ENCODE measurements around the gene RAB21.

RAB21 gene, protein sequence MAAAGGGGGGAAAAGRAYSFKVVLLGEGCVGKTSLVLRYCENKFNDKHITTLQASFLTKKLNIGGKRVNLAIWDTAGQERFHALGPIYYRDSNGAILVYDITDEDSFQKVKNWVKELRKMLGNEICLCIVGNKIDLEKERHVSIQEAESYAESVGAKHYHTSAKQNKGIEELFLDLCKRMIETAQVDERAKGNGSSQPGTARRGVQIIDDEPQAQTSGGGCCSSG

DNA sequence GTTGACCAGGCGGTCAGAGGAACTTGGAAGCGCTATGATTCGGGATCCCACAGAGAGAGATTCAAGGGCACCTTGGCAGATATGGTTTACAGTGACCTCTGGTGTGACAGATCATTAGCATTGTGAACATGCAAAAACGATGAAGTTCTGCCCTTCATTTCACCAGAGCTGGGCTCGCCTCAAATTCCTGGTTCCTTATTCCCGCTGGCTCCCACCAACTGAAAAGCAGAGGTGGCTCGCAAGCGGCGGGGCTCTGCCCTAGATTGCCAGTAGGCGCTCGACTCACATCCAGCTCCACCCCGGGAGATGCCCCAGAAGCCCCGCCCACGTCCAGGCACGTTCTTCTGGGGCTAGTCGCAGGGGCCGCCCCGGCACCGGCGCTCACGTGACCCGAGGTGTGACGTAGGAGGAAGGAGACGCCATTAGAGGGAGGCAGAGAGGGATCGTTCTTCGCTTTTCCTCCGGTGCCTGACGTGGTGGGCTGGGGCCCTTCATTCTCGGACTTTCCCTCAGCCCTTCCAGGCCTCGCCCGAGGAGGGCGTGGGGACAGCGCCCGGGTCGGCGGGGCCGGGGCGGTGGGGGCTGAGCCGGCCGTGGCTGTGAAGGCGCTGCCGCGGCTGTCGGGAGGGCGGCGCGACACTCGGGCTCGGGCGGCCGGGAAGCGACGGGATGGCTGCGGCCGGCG is at the start of gene RAB21:
Gene RAB21 (plus strand): TSS at position 403 of the 685 bp plus-strand sequence. CDS start 267 bp downstream, at position 670.
- peak; percentile 99 for DNase-seq

DNA sequence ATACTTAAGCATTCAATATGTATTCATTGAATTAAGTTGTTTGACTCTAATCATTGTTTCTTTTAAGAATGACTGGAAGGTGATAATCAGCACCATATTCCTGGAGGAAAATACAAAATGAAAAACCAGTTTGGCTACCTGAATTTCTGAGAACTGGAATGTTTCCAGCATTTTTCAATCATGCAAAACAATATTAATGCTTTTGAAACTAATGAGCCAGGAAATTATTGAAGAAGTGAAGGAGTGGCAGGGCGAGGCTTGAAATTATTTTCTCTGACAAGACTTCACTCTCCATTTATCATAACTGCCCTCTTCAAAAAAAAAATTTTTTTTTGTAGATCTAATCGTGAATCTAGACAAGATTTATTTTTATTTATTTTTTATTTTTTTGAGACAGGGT is 49.7 kb upstream of the RAB21 start:
- DNase-seq, result no peak

DNA sequence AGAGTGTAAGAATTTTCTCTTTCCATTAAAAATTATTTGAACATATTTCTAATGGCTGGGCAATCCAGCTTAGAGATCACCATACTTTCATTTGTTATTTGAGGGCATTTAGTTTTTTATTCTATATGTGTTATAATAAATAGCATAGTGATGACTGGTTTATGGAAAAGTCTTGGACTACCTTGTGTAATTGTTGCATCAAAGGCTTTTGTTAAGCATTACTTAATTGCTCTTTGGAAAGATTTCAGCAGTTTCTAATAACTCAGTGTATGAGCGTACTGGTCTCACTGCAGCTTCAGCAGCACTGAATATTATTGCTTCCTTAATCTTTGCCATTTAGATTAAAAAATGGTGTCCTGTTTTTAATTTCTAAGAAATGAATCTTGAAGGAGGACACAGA is 46.0 kb upstream of the RAB21 start:
- DNase-seq, result no peak

DNA sequence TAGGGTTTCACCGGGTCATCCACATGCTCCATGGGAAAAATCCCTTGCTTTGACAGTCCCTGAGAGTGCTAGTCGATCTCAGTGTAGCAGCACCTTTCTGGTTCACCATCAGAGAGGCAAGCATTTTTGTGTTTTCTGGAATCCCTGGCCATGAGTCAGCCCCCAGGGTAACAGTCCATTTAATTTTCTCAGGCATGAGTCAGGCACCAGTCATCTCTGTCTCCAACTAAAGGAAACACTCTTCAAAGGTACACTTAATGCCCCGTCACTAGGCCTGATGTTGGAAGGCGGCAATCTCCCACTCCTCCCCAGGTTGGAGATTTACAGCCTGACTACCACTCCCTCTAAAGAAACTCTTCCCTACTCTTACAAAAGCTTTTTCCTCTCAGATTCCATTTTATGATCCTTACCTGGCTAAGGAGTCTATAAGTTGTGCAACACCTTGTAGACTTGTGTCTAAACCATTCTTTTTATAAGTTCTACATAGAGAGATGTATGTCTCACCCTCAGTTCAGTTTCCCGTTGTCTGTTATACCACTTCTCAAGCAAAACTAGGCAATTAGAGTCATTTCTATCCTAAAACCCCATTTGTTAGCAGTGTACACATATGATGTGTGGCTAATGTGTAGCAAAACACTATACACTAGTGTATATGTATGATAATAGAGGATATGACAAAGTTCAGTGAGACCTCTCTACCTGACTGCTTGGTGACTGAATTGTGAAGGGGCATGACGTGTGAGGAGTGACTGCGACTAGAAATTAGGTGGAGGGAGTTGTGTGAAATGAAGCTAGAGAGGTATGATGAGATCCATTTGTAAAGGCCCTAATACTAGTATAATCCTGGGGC is 44.2 kb upstream of the RAB21 start:
- peak; percentile 9 for DNase-seq

DNA sequence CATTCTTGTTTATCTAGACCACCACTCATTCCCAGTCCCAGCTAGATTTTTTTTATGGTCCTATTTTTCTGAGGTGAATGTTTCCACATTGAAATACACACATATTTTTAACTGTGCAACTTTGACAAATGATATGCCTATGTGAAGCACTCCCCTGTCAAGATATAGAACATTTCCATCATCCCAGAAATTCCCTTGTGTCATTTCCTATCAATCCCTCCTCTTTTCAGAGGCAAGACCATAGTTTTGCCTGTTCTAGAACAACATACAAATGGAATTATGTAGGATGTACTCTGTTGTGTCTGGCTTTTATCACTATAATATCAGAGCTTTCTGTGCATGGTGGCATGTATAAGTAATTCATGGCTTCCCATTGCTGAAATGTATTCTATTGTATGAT is 36.1 kb upstream of the RAB21 start:
- DNase-seq, result no peak

DNA sequence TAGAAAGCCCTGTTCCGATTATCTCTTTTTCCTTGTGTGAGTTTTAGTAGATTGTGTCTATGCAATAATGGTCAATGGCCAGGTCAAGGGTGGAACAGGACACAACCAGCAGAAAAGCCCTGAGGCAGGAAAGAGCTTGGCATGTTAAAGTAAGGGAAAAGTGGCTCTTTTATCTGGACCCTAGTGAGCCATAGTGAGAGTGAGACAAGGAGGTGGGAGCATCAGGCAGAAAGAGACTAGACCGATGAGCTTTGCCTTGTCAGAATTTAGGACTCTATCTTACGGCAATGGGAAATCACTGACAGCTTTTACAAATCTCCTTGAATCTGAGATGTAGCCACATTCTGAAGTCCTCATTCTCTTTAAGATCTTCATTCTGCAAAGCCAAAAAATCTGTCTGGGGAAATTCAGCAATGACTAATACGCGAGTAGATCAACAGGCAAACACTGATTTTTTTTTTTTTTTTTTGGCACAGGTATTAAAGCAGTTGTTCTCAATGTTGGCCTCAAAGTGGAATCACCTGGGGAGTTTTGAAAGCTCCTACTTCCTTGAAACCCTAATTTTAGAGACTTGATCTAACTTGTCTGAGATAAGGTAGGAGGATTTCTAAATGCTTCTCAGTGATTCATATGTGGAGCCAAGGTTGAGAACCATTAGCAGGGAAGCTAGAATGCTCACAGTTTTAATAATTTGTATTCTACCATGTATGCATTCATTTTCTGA is 34.9 kb upstream of the RAB21 start:
- no peak for DNase-seq

DNA sequence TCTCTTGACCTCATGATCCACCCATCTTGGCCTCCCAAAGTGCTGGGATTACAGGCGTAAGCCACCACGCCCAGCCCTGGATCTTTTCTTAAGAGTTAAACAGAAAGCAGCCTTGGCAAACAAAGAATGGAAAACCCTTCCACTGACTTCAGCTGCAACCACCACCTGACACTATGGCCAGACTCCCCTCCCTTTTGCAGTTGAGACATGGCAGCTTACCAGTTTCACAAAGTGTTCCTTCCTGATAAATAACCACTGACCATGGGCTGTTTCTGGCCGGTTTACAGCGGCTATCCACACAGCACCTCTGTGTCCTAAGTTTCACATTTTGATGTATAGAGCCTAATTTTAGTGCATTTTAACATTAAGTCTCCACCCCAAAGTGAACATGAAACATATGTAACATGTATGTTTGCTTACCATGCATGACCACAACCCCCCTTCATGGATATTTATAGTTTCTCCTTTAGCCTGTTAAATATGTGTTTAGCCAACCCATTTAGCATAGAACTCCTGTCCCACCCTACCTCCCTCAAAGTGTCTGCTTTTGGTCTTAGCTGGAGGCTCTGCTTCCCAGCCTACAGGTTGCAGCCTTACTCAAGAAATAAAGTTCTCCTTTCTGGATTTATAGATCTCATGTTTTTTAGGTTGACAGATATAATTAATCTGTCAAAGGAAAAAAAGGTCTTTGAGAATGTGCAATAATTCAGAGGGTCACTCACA is 32.7 kb upstream of the RAB21 start:
- DNase-seq, result no peak

DNA sequence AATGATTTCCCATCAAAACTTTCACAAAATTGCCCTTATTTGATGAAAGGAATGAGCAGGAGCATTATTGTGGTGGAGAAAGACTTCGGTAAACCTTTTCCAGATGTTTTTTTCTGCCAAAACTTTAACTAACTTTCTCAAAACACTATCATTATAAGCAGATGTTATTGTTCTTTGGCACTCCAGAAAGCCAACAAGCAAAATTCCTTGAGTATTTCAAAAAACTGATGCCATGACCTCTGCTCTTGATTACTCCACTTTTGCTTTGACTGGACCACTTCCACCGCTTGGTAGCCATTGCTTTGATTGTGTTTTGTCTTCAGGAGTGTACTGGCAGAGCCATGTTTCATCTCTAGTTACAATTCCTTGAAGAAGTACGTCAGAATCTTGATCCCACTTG is 29.7 kb upstream of the RAB21 start:
- no peak for DNase-seq

DNA sequence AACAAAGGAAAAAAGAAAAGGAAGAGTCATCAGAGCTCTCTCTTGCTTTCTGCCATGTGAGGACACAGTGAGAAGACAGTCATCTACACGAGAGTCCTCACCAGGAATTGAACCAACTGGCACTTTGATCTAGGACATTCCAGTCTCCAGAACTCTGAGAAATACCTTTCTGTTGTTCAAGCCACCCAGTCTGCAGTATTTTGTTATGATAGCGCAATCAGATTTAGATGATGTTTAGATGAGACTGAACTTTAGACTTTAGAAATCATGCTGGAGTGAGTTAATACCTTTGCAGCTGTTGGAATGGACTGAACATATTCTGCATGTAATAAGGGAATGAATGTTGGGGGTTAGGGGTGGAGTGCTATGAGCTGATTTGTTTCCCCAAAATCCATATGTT is 28.1 kb upstream of the RAB21 start:
- DNase-seq, result no peak

DNA sequence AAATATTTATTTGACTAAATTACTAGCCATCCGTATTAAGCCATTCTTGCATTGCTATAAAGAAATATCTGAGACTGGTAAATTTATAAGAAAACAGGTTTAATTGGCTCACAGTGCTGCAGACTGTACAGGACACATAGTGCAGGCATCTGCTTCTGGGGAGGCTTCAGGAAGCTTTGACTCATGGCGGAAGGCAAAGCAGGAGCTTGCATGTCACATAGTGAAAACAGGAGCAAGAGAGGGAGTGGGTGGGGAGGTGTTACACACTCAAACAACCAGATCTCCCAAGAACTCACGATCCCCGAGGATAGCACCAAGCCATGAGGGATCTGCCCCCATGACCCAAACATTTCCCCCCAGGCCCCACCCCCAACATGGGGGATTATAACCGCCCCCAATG is 26.7 kb upstream of the RAB21 start:
- DNase-seq, result peak; percentile 13

DNA sequence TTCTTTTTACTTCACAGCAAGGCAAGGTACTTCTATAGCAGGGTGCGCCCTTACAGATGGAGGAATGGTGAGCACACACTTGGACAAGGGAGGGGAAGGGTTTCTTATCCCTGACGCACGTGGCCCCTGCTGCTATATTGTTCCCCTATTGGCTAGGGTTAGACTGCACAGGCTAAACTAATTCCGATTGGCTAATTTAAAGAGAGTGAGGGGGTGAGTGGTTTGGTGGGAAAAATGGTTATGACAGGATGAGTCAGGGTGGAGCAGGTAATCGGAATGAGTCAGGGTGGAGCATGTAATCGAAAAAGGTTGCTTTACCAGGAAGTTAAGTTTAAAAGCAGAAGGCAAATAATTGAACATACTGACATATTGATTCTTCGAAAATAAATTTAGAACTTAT is 23.7 kb upstream of the RAB21 start:
- DNase-seq, result no peak

DNA sequence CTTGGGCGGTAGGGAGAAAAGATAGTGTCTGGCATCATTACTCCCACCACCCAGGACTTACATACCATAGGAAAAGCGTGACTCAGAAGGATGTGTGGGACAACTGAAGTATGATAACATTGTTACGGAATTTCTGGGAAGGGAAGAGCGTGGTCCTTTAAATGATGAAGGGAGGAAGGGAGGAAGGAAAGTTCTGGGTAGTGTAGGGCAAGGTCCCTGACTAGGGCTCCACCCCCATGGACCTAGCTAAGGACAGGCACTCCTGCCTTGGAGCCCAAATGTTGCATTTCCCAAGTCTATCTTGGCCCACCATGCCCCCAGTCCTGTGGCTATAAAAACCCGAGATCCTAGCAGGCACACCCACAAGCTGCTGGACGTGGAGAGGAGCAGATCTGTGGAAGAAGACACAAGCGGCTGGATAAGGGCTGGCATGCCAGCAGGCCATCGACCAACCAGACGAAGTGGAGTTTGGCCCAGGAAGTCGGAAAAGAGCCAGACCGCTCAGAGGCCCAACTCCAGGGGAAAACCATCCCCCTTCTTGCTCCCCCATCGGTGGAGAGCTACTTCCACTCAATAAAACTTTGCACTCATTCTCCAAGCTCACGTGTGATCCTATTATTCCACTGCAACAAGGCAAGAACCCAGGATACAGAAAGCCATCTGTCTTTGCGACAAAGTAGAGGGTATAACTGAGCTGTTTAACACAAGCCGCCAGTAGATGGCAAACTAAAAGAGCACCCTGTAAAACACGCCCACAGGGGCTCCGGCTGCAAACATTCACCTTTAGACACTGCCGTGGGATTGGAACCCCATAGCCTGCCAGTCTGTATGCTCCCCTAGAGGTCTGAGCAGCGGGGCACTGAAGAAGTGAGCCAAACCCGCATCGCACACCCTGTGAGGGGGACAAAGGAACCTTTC is 23.0 kb upstream of the RAB21 start:
- DNase-seq, result no peak

DNA sequence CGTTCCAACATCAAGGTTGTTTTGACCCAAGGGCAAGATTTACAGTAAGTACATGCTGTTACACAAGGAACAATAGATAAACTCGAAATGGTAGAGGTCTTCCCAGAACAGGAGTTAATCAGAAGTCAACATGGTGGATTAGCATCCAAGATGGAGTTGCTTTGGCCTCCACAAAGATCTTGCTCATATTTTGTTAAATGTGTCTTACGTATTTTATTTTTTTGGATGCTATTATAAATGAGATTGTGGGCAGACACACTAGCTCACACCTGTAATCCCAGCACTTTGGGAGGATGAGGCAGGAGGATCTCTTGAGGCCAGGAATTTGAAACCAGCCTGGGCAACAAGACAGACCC is 22.3 kb upstream of the RAB21 start:
- no peak for DNase-seq

DNA sequence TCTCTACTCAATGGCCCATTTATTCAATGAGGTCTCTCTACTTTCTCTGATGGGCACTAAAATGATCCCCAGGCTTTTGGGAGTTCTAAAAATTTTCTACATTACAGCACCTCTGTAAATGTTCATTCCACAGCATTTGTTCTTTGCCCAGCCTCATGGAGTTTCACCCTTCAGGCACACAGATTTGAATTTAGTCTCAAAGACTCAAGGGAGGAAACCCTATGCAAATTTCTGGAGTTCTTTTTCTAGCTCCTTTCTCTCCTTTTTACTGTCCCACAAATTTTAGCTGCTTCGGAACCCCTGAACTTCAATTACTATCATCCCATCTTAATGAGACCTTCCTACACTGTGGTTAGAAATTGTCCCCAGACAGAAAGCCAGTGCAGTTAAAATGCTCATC is 17.5 kb upstream of the RAB21 start:
- DNase-seq, result no peak

DNA sequence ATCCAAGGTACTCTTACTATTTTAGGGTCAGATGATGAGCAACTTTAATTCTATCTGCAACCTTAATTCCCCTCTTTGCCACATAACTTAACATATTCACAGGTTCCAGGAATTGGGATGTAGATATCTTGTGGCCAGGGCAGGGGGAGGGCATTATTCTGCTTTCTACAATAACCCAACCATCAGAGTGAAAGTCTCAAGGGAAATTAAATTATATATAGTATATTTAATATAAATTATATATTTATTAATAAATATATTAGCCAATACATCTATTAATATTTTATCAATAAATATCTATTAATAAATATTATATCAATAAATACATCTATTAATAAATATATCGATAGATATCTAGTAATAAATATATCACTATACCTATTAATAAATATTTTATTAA is 11.7 kb upstream of the RAB21 start:
- no peak for DNase-seq

DNA sequence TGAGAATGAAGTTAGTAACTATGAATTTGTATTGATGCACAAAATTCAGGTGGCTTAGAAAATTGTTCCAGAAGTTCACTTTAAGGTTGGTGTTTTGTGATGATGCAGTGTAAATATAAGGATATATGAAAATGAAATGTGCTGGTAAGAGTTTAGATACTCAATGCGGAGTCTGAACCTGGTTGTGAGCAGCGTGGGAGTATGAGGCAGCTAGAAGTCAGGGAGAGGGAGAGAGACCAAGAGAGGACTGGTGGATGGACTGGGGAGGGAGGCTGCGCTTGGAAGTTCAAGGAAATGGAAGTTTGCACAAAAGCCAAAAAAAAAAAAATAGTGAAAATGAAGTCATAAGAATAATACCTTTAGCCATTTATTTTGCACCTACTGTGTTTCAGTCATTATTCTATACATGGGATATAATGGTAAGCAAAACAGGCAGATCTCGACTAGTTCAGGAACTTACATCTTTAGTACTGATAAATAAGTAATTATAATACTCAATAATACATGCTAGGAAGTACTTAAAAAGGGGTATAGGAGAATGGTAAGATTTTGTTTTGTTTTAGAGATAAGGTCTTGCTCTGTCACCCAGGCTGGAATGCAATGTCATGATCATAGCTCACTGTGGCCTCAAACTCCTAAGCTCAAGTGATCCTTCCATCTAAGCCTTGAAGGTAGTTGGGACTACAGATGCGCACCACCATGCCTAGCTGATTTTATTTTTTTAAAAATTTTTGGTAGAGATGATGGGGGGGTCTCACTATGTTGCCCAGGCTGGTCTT is 10.0 kb upstream of the RAB21 start:
- no peak for DNase-seq

DNA sequence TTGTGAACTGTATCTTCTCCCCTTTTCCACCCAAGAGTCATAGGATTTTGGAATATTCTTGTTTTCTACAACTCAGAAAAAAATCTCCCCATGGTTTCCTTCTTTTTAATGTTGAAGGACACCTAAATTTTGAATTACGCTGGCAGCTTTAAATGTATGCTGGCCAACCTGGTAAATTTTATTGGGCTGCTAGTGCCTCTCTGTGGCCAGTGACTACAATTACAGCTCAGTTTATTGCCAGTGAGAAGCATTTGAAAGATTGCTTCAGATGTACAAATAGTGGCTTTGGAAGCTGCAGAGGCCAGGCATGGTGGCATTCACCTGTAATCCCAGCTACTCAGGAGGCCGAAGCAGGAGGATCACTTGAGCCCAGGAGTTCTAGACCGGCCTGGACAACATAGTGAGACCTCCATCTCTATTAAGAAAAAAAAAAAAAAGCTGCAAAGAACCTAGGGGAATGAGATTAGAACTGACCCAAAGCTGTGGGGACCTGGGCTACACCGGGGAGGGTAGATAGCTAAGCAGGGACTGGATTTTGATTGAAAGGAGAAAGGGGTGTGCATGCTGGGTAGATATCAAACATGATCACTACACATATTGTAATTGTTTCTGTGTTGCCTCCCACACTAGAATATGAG is 7.6 kb upstream of the RAB21 start:
- peak; percentile 47 for DNase-seq

DNA sequence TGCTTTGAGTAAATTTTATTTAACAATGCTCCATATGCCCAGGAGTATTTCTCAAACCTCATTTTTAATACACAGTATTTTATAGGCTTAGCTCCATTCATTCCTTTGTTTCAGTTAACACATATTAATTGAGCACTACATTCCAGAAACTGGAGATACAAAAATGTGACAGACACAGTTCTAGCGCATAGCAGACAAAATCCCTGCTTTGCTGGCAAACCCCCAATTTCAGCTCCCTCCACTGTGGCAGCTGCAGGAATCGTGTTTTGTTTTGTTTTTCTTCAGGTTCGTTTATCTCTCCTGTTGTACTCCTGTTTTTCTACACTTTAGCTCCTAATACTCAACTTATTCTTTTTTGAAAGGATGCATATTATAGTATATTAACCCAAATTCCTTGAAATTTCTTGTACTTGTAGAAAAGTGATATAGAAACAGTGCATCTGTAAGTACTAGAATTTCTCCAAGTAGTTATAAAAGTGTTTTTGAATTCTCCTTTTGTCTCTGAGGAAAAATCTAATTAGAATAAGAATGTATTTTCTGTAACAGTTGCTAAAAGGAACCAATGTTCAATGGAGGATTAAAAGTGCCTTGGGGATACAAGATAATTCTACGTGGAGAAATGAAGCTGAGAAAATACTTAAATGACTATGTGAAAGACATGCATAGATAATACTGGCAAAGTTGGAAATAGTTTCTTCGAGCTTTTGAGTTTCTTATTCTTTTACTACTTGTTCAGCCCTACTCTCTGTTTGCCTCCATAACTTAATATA is 6.4 kb upstream of the RAB21 start:
- no peak for DNase-seq

DNA sequence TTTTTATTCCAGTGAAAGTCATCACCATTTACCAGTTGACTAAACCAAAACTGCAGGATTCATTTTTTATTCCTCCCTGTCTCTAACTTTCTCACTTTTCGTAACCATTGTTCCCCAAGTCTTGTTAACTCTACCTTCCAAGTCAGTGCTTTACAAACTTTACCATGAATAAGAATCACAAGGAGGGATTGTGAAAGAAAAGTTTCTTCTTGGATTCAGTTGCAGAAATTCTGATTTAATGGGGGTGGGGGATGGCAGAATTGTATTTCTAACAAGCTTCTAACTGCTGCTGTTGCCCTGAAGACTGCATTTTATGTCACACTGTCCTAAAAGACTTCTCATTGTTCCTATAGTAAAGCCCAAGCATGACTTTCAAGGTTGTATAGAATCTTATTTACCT is 5.0 kb upstream of the RAB21 start:
- DNase-seq, result no peak

Data from activated CD4-positive, alpha-beta T cell treated with anti-CD3 and anti-CD28 coated beads for 48 hours (primary cell).